ENCODE data around the gene IREB2. TPM values are rescaled to one million over a fixed set of nuclear protein-coding genes. Genes with fewer than 3 reads are reported as not detected.
A peak's percentile ranks its signal among the peaks of the same experiment; 100 is the strongest.

The IREB2 gene
- total and polyA plus RNA-seq, 2 donors (not counting 3 experiments of a cell fraction or from before 2014, with no cell fraction given), result 12.7 to 51.4 TPM

DNA sequence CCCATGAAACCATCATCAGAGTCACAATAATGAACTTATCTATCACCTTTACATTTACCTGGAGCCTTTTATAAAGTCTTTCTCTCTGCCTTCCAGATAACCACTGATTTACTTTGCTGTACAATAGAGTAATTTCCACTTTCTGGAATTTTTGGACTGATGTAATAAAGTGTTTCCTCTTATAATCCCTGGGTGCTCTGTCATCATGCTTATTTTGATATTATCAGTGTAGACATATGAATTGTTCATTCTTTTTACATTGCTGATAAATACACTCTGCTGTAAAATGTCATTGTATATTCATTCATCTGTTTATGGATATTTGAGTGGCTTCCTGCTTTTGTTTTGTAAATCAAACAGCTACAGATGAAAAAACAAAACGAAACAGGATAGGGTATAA is 27.0 kb upstream of the IREB2 start:
- H3K79me2 ChIP-seq (ENCODE audit: control insufficient read depth, insufficient read depth, low read length), result no peaks in the 10 kb centered on the region
- no peak overlapping the region for H2AFZ ChIP-seq (ENCODE audit: low read depth, low read length)
- POLR2A ChIA-PET, result no interaction called here
- H3K4me1 ChIP-seq (ENCODE audit: control insufficient read depth, extremely low read depth, insufficient read depth, low read length), result peaks cover 12% of the 10 kb centered on the region
- peak overlapping the region; percentile 36 for H3K4me2 ChIP-seq (ENCODE audit: insufficient read depth, low read length)
- no TSS peak for BruUV-seq (replicated peaks)
- peak; percentile 12 for DNase-seq (ENCODE audit: low read depth, low spot score)
- no peak overlapping the region for H3K27ac ChIP-seq (ENCODE audit: insufficient read depth, low read depth, low read length)
- no peaks in the 10 kb centered on the region for H4K20me1 ChIP-seq (replicated peaks; ENCODE audit: control insufficient read depth, extremely low read depth, insufficient read depth, low read length)
- no peaks in the 10 kb centered on the region for H3K9me1 ChIP-seq (replicated peaks; ENCODE audit: control insufficient read depth, extremely low read depth, insufficient read depth, low read length)
- no peak overlapping the region for H3K9ac ChIP-seq (replicated peaks; ENCODE audit: extremely low read depth, insufficient read depth, low read length)
- H3K9me3 ChIP-seq (replicated peaks; ENCODE audit: control insufficient read depth, insufficient read depth, low read length), result no peaks in the 10 kb centered on the region
- CTCF ChIA-PET, result interaction anchor here (1.4 to 3.8 kb wide), 4 partner anchors 12 to 102 kb away, joined by 3 to 26 read pairs (median 6); no protein-coding TSS in a partner anchor
- dilution Hi-C loops (cut with MboI; ENCODE audit: extremely low pct_ligation_motif_present, low sequenced_read_pairs), result no loop called here
- FAIRE-seq, result peak; percentile 59
- intact Hi-C loops (cut with micrococcal nuclease), result no loop called here
- no peak overlapping the region for H3K4me3 ChIP-seq (replicated peaks in 1 of 3; ENCODE audit: insufficient read depth in 1 of 3, low read depth in 1 of 3, low read length in 3 of 3)
- H3K27me3 ChIP-seq (ENCODE audit: control insufficient read depth in 2 of 2, insufficient read depth in 2 of 2, low read length in 2 of 2), result peaks cover 6 to 22% of the 10 kb centered on the region in 2 experiments
- no peak for TF ChIP-seq FOS (IDR thresholded peaks at IDR 0.05; ENCODE audit: borderline replicate concordance, insufficient read depth, low read length)
- H3K36me3 ChIP-seq (ENCODE audit: control insufficient read depth in 2 of 2, extremely low read depth in 1 of 2, insufficient read depth in 2 of 2, low read length in 2 of 2), result no peaks in the 10 kb centered on the region

DNA sequence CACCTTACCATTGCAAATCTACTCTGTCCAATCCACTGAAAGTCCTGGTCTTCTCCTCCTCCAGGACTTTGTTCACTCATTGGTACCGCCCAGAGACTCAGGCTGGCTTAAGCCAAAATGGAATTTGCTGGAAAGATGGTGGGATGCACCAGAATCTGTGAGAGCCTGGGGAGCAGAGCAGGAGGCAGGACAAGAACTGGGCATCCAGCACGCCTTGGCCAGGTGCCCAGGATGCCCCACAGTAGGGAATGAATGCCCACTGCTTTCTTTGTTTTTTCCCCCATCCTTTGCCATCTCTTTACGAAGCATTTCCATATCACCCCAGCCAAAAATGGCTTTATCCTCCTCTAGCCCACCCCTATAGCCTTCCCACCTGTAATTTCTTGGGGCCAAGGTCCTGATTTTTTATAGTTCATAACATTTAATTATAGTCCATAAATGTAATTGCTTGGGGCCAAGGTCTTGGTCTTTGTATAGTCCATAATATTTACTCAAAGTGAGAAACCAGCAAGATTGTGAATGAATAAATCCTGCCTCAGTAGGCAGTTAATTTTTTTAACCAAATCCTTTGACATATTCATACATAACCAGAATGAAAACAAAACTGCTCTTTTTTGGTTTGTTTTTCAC is 23.3 kb upstream of the IREB2 start:
- ChIA-PET POLR2A (no interaction called here), CTCF (interaction anchor here (0.7 to 10.8 kb wide), 8 partner anchors 9 to 115 kb away, joined by 3 to 367 read pairs (median 4); partner anchors contain the start of gene SKIC8)
- H3K36me3 ChIP-seq (ENCODE audit: control insufficient read depth in 2 of 2, extremely low read depth in 1 of 2, insufficient read depth in 2 of 2, low read length in 2 of 2), result no peaks in the 10 kb centered on the region
- no peak overlapping the region for H3K4me2 ChIP-seq (ENCODE audit: insufficient read depth, low read length)
- no peaks in the 10 kb centered on the region for H3K9me3 ChIP-seq (replicated peaks; ENCODE audit: control insufficient read depth, insufficient read depth, low read length)
- no peak overlapping the region for H3K27ac ChIP-seq (ENCODE audit: insufficient read depth, low read depth, low read length)
- H3K4me1 ChIP-seq (ENCODE audit: control insufficient read depth, extremely low read depth, insufficient read depth, low read length), result peaks cover 12% of the 10 kb centered on the region
- FAIRE-seq (no peak), DNase-seq (ENCODE audit: low read depth, low spot score) (no peak)
- H3K4me3 ChIP-seq (replicated peaks in 1 of 3; ENCODE audit: insufficient read depth in 1 of 3, low read depth in 1 of 3, low read length in 3 of 3), result no peak overlapping the region
- no TSS peak for BruUV-seq (replicated peaks)
- H3K9me1 ChIP-seq (replicated peaks; ENCODE audit: control insufficient read depth, extremely low read depth, insufficient read depth, low read length), result no peaks in the 10 kb centered on the region
- no peaks in the 10 kb centered on the region for H4K20me1 ChIP-seq (replicated peaks; ENCODE audit: control insufficient read depth, extremely low read depth, insufficient read depth, low read length)
- H3K79me2 ChIP-seq (ENCODE audit: control insufficient read depth, insufficient read depth, low read length), result no peaks in the 10 kb centered on the region
- H3K9ac ChIP-seq (replicated peaks; ENCODE audit: extremely low read depth, insufficient read depth, low read length), result no peak overlapping the region
- no peak for TF ChIP-seq MYC (IDR thresholded peaks at IDR 0.05; ENCODE audit: low read depth, low read length)
- TF ChIP-seq JUN (IDR thresholded peaks at IDR 0.05; ENCODE audit: borderline replicate concordance, insufficient read depth, insufficient read length, low read depth), result no peak
- TF ChIP-seq FOS (IDR thresholded peaks at IDR 0.05; ENCODE audit: borderline replicate concordance, insufficient read depth, low read length), result no peak
- no peak for TF ChIP-seq POLR2AphosphoS5 (IDR thresholded peaks at IDR 0.05; ENCODE audit: insufficient read depth, low read depth, low read length)
- TF ChIP-seq POLR2A (IDR thresholded peaks at IDR 0.05; ENCODE audit: low read depth, low read length), result no peak
- TF ChIP-seq, protein P1, sequence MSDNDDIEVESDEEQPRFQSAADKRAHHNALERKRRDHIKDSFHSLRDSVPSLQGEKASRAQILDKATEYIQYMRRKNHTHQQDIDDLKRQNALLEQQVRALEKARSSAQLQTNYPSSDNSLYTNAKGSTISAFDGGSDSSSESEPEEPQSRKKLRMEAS (IDR thresholded peaks at IDR 0.05; ENCODE audit: insufficient read depth, insufficient read length), result no peak
- no peak for TF ChIP-seq EZH2 (IDR thresholded peaks at IDR 0.05; ENCODE audit: borderline replicate concordance, low read depth, low read length, severe bottlenecking)
- no peak for TF ChIP-seq GATA2 (IDR thresholded peaks at IDR 0.05; ENCODE audit: insufficient read depth, insufficient read length, low read depth, low read length)
- TF ChIP-seq, protein P2, sequence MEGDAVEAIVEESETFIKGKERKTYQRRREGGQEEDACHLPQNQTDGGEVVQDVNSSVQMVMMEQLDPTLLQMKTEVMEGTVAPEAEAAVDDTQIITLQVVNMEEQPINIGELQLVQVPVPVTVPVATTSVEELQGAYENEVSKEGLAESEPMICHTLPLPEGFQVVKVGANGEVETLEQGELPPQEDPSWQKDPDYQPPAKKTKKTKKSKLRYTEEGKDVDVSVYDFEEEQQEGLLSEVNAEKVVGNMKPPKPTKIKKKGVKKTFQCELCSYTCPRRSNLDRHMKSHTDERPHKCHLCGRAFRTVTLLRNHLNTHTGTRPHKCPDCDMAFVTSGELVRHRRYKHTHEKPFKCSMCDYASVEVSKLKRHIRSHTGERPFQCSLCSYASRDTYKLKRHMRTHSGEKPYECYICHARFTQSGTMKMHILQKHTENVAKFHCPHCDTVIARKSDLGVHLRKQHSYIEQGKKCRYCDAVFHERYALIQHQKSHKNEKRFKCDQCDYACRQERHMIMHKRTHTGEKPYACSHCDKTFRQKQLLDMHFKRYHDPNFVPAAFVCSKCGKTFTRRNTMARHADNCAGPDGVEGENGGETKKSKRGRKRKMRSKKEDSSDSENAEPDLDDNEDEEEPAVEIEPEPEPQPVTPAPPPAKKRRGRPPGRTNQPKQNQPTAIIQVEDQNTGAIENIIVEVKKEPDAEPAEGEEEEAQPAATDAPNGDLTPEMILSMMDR (IDR thresholded peaks at IDR 0.05; ENCODE audit: extremely low read depth in 1 of 2, insufficient read depth in 1 of 2, low read depth in 1 of 2, low read length in 2 of 2), result no peak
- peaks cover 3 to 9% of the 10 kb centered on the region in 2 experiments for H3K27me3 ChIP-seq (ENCODE audit: control insufficient read depth in 2 of 2, insufficient read depth in 2 of 2, low read length in 2 of 2)
- dilution Hi-C loops (cut with MboI; ENCODE audit: extremely low pct_ligation_motif_present, low sequenced_read_pairs), result no loop called here
- intact Hi-C loops (cut with micrococcal nuclease), result loop anchor here (1.0 kb wide), 1 partner anchor 106 kb away; no protein-coding TSS in a partner anchor
- no peak overlapping the region for H2AFZ ChIP-seq (ENCODE audit: low read depth, low read length)

Data from endothelial cell of umbilical vein (primary cell).